Ovary (tissue), 9 donors: Measurements from ENCODE around the gene SIK3. TPM values are rescaled to one million over a fixed set of nuclear protein-coding genes. Genes with fewer than 3 reads are reported as not detected.

Experiments
- DNase-seq, 5 donors: peaks; one replicate each; pipeline ENCODE4 v3.0.0-alpha.2; 2019 to 2020
- H3K27ac ChIP-seq, 2 donors: fragments of 200-600 bp; one replicate each; pipeline versions ENCODE4 v1.5.1 to v1.8.0; 2019 to 2022
- H3K27me3 ChIP-seq: fragments of 200-600 bp; one replicate; pipeline ENCODE4 v1.8.0; 2022
- H3K36me3 ChIP-seq: fragments of 200-600 bp; sonication (generic); one replicate; pipeline ENCODE4 v1.5.1; 2019
- H3K4me1 ChIP-seq: one replicate; pipeline ENCODE4 v1.8.1; 2013; ENCODE audit warnings: mild to moderate bottlenecking, moderate library complexity; ENCODE audit not compliant: insufficient read depth
- H3K4me3 ChIP-seq: fragments of 200-600 bp; sonication (generic); one replicate; pipeline ENCODE4 v1.5.1; 2017
- H3K9me3 ChIP-seq, 2 donors: fragments of 200-600 bp in 1 of 2; sonication (generic) in 1 of 2; one replicate each; pipeline versions ENCODE4 v1.5.1 to v1.8.1; 2013 to 2019; ENCODE audit warnings: mild to moderate bottlenecking in 1 of 2, moderate library complexity in 1 of 2
- CTCF ChIP-seq, 3 donors: fragments of 450-650 bp in 2 of 3; fragments of 200-600 bp in 1 of 3; IDR thresholded peaks; one replicate each; pipeline versions ENCODE4 v1.5.1 to v1.8.0; 2016 to 2022; ENCODE audit warnings: antibody characterized with exemption in 3 of 3, mild to moderate bottlenecking in 1 of 3
- EP300 ChIP-seq: sonication (generic); formaldehyde crosslinking; IDR thresholded peaks from one replicate; pipeline ENCODE4 v1.6.1; 2017; ENCODE audit warnings: antibody characterized with exemption
- POLR2A ChIP-seq: fragments of 450-650 bp; IDR thresholded peaks from one replicate; pipeline ENCODE4 v1.6.1; 2017; ENCODE audit warnings: antibody characterized with exemption, mild to moderate bottlenecking, moderate library complexity
- WGBS, 3 donors: extraction: QIAGEN DNeasy Blood & Tissue Kit in 1 of 3; methylation state at CpG; one replicate each; pipeline versions ENCODE4 v1.1.5 to v1.1.7; 2013 to 2017; 5-methylcytosine and 5-hydroxymethylcytosine counted together
- intact Hi-C, 4 donors: fragments of 100-400 bp; cut with DNase I; formaldehyde crosslinking; loops; one replicate each; pipeline versions ENCODE4 v1.11.0 to v1.15.1; 2022 to 2023
- polyA plus RNA-seq, 2 donors: library from polyadenylated mRNA; stranded (reverse); fragments of 200-250 nt in 1 of 2; fragments of 350-450 nt in 1 of 2; fragmentation: Illumina TruSeq in 1 of 2; extraction: RNeasy Lipid Tissue Mini Kit (QIAGEN cat#74804) in 1 of 2; gene quantifications; one replicate each; pipeline ENCODE4 v1.2.3, GENCODE V29; 2013 to 2014
- total RNA-seq, 7 donors: library from RNA; depleted of rRNA in 2 of 7; stranded (reverse); fragments of >200 nt in 2 of 7; fragmentation: NEBNext Ultra II Directional in 3 of 7; extraction: Animal tissue kit (Norgen Biotek cat#: 25700) in 3 of 7; gene quantifications; one replicate each; pipeline versions ENCODE4 v1.1.0 to v1.2.4, GENCODE V29; 2016 to 2023
- donor health status: DM: no; HTN: no; CAD: no; lungs with moderate emphysema.
- donor health status: DM: no; HTN: no; CAD: no.
- donor health status: Bipolar disorder and iron deficiency.
- donor health status: DM: yes; HTN: yes; CAD: no.
- donor health status: DM: no; HTN: no; CAD: no.
- donor health status: DM: yes; HTN: yes; CAD: no.

SIK3 gene
- total and polyA plus RNA-seq, 9 donors = 18.3 to 134 (median 56.2) TPM

- intact Hi-C loops = no loop called here
- DNase-seq = no peak
- Histone ChIP-seq H3K36me3 (no peaks in the 10 kb centered on the region), H3K4me1 (no peaks in the 10 kb centered on the region), H3K9me3 (no peaks in the 10 kb centered on the region), H3K4me3 (no peak overlapping the region), H3K27ac (no peak overlapping the region), H3K27me3 (no peaks in the 10 kb centered on the region)
- no peak for TF ChIP-seq POLR2A
- TF ChIP-seq CTCF (IDR thresholded peaks at IDR 0.05) = no peak
- WGBS, 3 donors = 87 to 91% (median 91%) methylated on average over 6 of the region's 6 CpGs
Measured at GRCh38 chr11:116860303-116860702, 237.9 kb downstream of the SIK3 start.

- no peak for DNase-seq
- H3K27ac ChIP-seq = no peak overlapping the region
- H3K4me3 ChIP-seq = no peak overlapping the region
- 92 to 95% (median 94%) methylated on average over 8 of the region's 8 CpGs for WGBS, 3 donors
- H3K36me3 ChIP-seq = no peaks in the 10 kb centered on the region
- no peaks in the 10 kb centered on the region for H3K9me3 ChIP-seq
- TF ChIP-seq CTCF (IDR thresholded peaks at IDR 0.05) (no peak), EP300 (no peak)
- no peaks in the 10 kb centered on the region for H3K4me1 ChIP-seq
- H3K27me3 ChIP-seq = no peaks in the 10 kb centered on the region
- intact Hi-C loops = loop anchor here in 1 of 4 donors (10.0 kb wide), 1 partner anchor 366 kb away; no protein-coding TSS in a partner anchor
Measured at GRCh38 chr11:116859175-116859574, 239.1 kb downstream of the SIK3 start.

- Histone ChIP-seq H3K9me3 (no peaks in the 10 kb centered on the region), H3K4me1 (peaks cover 2% of the 10 kb centered on the region), H3K36me3 (no peaks in the 10 kb centered on the region), H3K27me3 (no peaks in the 10 kb centered on the region), H3K27ac (no peak overlapping the region), H3K4me3 (no peak overlapping the region)
- no peak for DNase-seq
- TF ChIP-seq POLR2A = no peak
- no peak for TF ChIP-seq EP300
- TF ChIP-seq CTCF (IDR thresholded peaks at IDR 0.05) = no peak
- WGBS, 3 donors = 66 to 86% (median 70%) methylated on average over 7 of the region's 7 CpGs
- intact Hi-C loops = loop anchor here in 1 of 4 donors (10.0 kb wide), 1 partner anchor 367 kb away; no protein-coding TSS in a partner anchor
Measured at GRCh38 chr11:116857936-116858335, 240.3 kb downstream of the SIK3 start.

GRCh38 chr11:116857316-116857715 is 240.9 kb downstream of the SIK3 start:
- Histone ChIP-seq H3K9me3 (no peaks in the 10 kb centered on the region), H3K36me3 (no peaks in the 10 kb centered on the region), H3K27me3 (no peaks in the 10 kb centered on the region), H3K27ac (no peak overlapping the region), H3K4me3 (no peak overlapping the region), H3K4me1 (peaks cover 5% of the 10 kb centered on the region)
- no peak for TF ChIP-seq CTCF (IDR thresholded peaks at IDR 0.05)
- TF ChIP-seq EP300 = no peak
- no peak for TF ChIP-seq POLR2A
- intact Hi-C loops = loop anchor here in 1 of 4 donors (10.0 kb wide), 1 partner anchor 367 kb away; no protein-coding TSS in a partner anchor
- no peak for DNase-seq
- WGBS, 3 donors = 65 to 81% (median 73%) methylated on average over 2 of the region's 2 CpGs
